Heart right ventricle (tissue), 16 donors: ENCODE measurements around the gene SNRNP25. TPM values are rescaled to one million over a fixed set of nuclear protein-coding genes. Genes with fewer than 3 reads are reported as not detected.
A peak's percentile ranks its signal among the peaks of the same experiment; 100 is the strongest.

ENCODE experiments used
- ATAC-seq, 8 donors: fragments of 200-7000 bp; cut with Tn5 transposase; one replicate each; pipeline ENCODE4 v1.9.1; 2020; ENCODE audit warnings: mild to moderate bottlenecking in 8 of 8, moderate library complexity in 8 of 8, moderate number of reproducible peaks in 1 of 8
- DNase-seq, 2 donors: peaks; one replicate each; pipeline ENCODE4 v3.0.0-alpha.2; 2020
- H3K27ac ChIP-seq, 10 donors: fragments of 200-600 bp; sonication (generic) in 2 of 10; one replicate each; pipeline versions ENCODE4 v1.5.0 to v1.8.0; 2020 to 2022; ENCODE audit warnings: mild to moderate bottlenecking in 3 of 10
- H3K27me3 ChIP-seq, 7 donors: fragments of 200-600 bp; one replicate each; pipeline ENCODE4 v1.8.0; 2021 to 2022; ENCODE audit warnings: mild to moderate bottlenecking in 2 of 7
- H3K36me3 ChIP-seq, 9 donors: fragments of 200-600 bp; sonication (generic) in 1 of 9; one replicate each; pipeline versions ENCODE4 v1.5.0 to v1.8.0; 2020 to 2022; ENCODE audit warnings: mild to moderate bottlenecking in 2 of 9
- H3K4me1 ChIP-seq, 9 donors: fragments of 200-600 bp; sonication (generic) in 1 of 9; one replicate each; pipeline versions ENCODE4 v1.5.0 to v1.8.0; 2020 to 2022; ENCODE audit warnings: mild to moderate bottlenecking in 4 of 9
- H3K4me3 ChIP-seq, 10 donors: fragments of 200-600 bp; sonication (generic) in 2 of 10; one replicate each; pipeline versions ENCODE4 v1.5.0 to v1.8.0; 2020 to 2022; ENCODE audit warnings: mild to moderate bottlenecking in 7 of 10, moderate library complexity in 2 of 10
- H3K9me3 ChIP-seq, 11 donors: fragments of 200-600 bp in 10 of 11; sonication (generic) in 2 of 11; one replicate each; pipeline versions ENCODE4 v1.5.0 to v1.8.0; 2013 to 2022; ENCODE audit warnings: mild to moderate bottlenecking in 2 of 11, control low read depth in 1 of 11, moderate library complexity in 1 of 11
- WGBS, 2 donors: extraction: QIAGEN DNeasy Blood & Tissue Kit; methylation state at CpG; one replicate each; pipeline ENCODE4 v1.1.7; 2013; ENCODE audit warnings: inconsistent platforms in 1 of 2; 5-methylcytosine and 5-hydroxymethylcytosine counted together
- intact Hi-C, 10 donors: fragments of 100-400 bp; cut with DNase I; formaldehyde crosslinking; loops; one replicate each; pipeline versions ENCODE4 v1.11.1 to v1.14.2; 2022
- polyA plus RNA-seq, 2 donors: library from polyadenylated mRNA; stranded (reverse); fragments of 200-250 nt; gene quantifications; one replicate each; pipeline ENCODE4 v1.2.3, GENCODE V29; 2013
- total RNA-seq, 10 donors: library from RNA; stranded (reverse); fragmentation: NEBNext Ultra II Directional in 3 of 10; extraction: Animal tissue kit (Norgen Biotek cat#: 25700) in 3 of 10; gene quantifications; one replicate each; pipeline versions ENCODE4 v1.2.1 to v1.2.4, GENCODE V29; 2021 to 2023
- TF ChIP-seq, protein P1 (sequence below), 9 donors: fragments of 200-600 bp; sonication (generic) in 2 of 9; IDR thresholded peaks; one replicate each; pipeline versions ENCODE4 v1.5.0 to v1.8.0; 2021 to 2022; ENCODE audit warnings: antibody characterized with exemption in 9 of 9, mild to moderate bottlenecking in 5 of 9, moderate library complexity in 1 of 9
- donor health status: Arrhythmogenic right ventricular cardiomyopathy.
- donor health status: ischemic (EF 13 %, LVEDD 7.1; RV severe dilation, severe dysfunction).
- donor health status: healthy with polysubstance abuse.
- donor health status: DM: no; HTN: yes; CAD: no.
- donor health status: DM: no; HTN: no; CAD: no.
- donor health status: ischemic (EF 25% LVEDD 6.9; RV normal size, moderate dysfunction).
- donor health status: ischemic (EF 25% LVEDD 5.7; RV mildly dilated, moderate dysfunction).
- donor health status: healthy.
- donor health status: DM: yes; HTN: yes; CAD: no.
- donor health status: Ischemic cardiomyopathy.
- donor health status: ischemic (EF 35%, LVEDD 5.7; RV mildly dilated, moderate dysfunction).
- donor health status: nonischemic (EF 11% LVEDD 7.7; RV severe dilation, severe dysfunction).
- donor health status: DM: yes; HTN: yes; CAD: no.
- donor health status: PGD.
- donor health status: ischemic (EF 29% LVEDD 5.4; RV normal size, mild dysfunction).
- donor health status: nonischemic (EF 23%, LVEDD 6.1; RV moderate dilation, normal function).

SNRNP25 gene
- total and polyA plus RNA-seq, 12 donors: 45.6 to 109 (median 64.5) TPM

DNA sequence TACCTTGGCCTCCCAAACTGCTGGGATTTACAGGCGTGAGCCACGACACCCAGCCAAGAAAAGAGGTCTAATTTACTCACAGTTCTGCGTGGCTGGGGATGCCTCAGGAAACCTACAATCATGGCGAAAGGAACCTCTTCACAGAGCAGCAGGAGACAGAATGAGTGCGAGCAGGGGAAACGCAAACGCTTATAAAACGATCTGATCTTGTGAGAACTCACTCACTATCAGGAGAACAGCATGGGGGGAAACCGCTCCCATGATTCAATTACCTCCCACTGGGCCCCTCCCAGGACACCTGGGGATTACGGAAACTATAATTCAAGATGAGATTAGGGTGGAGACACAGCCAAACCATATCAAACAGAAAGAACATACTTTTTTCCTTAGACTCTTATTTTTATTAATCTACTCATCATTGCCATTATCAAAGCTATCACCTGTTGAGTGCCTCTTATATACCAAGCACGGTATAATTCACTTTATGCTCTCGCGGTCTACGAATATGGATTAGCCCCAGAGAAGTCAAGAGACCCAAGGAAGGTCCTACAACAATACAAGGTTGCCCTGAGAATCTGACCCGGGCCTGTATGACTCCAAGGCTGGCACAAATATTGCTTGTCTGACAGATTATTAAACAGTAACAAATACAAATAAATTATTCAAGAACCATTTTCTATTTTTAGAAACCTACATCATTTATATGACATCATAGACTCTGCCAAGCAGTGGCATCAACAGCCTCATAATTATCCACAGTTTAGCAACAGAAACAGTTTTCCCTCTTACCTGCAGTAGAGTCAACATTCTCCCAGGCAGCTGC is 2.6 kb upstream of the SNRNP25 start:
- no peak overlapping the region for H3K27ac ChIP-seq
- intact Hi-C loops: no loop called here
- ATAC-seq (no peak), DNase-seq (no peak)
- H3K36me3 ChIP-seq: peaks cover 0 to 56% (median 7%) of the 10 kb centered on the region in 9 donors
- TF ChIP-seq, protein P1, sequence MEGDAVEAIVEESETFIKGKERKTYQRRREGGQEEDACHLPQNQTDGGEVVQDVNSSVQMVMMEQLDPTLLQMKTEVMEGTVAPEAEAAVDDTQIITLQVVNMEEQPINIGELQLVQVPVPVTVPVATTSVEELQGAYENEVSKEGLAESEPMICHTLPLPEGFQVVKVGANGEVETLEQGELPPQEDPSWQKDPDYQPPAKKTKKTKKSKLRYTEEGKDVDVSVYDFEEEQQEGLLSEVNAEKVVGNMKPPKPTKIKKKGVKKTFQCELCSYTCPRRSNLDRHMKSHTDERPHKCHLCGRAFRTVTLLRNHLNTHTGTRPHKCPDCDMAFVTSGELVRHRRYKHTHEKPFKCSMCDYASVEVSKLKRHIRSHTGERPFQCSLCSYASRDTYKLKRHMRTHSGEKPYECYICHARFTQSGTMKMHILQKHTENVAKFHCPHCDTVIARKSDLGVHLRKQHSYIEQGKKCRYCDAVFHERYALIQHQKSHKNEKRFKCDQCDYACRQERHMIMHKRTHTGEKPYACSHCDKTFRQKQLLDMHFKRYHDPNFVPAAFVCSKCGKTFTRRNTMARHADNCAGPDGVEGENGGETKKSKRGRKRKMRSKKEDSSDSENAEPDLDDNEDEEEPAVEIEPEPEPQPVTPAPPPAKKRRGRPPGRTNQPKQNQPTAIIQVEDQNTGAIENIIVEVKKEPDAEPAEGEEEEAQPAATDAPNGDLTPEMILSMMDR (IDR thresholded peaks at IDR 0.05): no peak
- H3K9me3 ChIP-seq: no peaks in the 10 kb centered on the region
- peaks cover 0 to 29% (median 21%) of the 10 kb centered on the region in 9 donors for H3K4me1 ChIP-seq
- H3K4me3 ChIP-seq: no peak overlapping the region
- WGBS, 2 donors: 89 to 90% methylated on average over 15 of the region's 15 CpGs
- H3K27me3 ChIP-seq: no peaks in the 10 kb centered on the region

- ATAC-seq (no peak), DNase-seq (no peak)
- TF ChIP-seq, protein P1 (IDR thresholded peaks at IDR 0.05): no peak
- Histone ChIP-seq H3K36me3 (peaks cover 0 to 60% (median 26%) of the 10 kb centered on the region in 9 donors), H3K4me3 (peak overlapping the region; percentile 64 to 91 (median 81)), H3K4me1 (peaks cover 0 to 29% (median 21%) of the 10 kb centered on the region in 9 donors), H3K27ac (peak overlapping the region in 9 of 10 donors; percentile 56 to 84 (median 67)), H3K9me3 (no peaks in the 10 kb centered on the region), H3K27me3 (no peaks in the 10 kb centered on the region)
- 52 to 59% methylated on average over 12 of the region's 12 CpGs for WGBS, 2 donors
- intact Hi-C loops: no loop called here
These were observed 581 bp downstream of the SNRNP25 start for GRCh38 chr16:54237-54581.

GRCh38 chr16:55571-56136 is 2.0 kb downstream of the SNRNP25 start:
- H3K27ac ChIP-seq: no peak overlapping the region
- no peaks in the 10 kb centered on the region for H3K27me3 ChIP-seq
- DNase-seq: no peak
- 82 to 86% methylated on average over 11 of the region's 11 CpGs for WGBS, 2 donors
- ATAC-seq: no peak
- TF ChIP-seq, protein P1 (IDR thresholded peaks at IDR 0.05): no peak
- peaks cover 0 to 64% (median 31%) of the 10 kb centered on the region in 9 donors for H3K36me3 ChIP-seq
- H3K4me3 ChIP-seq: no peak overlapping the region
- no peaks in the 10 kb centered on the region for H3K9me3 ChIP-seq
- intact Hi-C loops: no loop called here
- H3K4me1 ChIP-seq: peaks cover 0 to 29% (median 21%) of the 10 kb centered on the region in 9 donors

DNA sequence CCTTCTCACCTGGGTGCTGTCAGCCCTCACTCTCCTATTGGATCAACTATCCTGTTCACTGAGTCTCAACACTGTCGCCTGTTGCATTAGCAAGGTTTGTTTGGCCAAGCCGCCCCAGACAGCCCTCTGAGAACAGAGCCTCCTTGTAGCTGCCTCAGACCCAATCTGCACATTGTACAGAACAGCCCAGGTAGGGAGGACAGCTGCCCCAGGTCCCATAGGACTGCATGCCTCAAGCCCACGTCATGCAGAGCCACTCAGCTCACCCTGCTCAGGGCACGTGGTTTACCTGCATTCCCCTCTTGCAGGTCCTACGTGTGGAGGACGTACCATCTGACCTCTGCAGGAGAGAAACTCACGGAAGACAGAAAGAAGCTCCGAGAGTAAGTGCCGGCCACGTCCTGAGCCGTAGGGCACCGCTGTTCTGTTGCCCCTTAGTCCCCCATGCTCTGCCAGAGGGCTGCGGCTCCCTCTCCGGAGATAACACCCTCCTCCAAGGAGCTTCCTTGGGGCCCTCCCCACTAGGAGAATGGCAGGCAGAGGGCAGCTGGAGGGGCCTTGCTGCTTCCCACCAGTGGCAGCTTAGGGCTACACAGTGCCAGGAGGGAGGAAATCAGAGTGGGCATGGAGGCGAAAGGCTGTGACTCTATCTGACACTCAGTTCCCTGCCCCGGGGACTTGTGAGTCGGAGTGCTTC is 2.8 kb downstream of the SNRNP25 start:
- no peak for DNase-seq
- Histone ChIP-seq H3K36me3 (peaks cover 0 to 64% (median 39%) of the 10 kb centered on the region in 9 donors), H3K4me1 (peaks cover 0 to 24% (median 17%) of the 10 kb centered on the region in 9 donors), H3K27ac (no peak overlapping the region), H3K9me3 (no peaks in the 10 kb centered on the region), H3K27me3 (no peaks in the 10 kb centered on the region), H3K4me3 (no peak overlapping the region)
- 86% methylated on average over 17 of the region's 17 CpGs for WGBS, 2 donors
- no peak for ATAC-seq
- intact Hi-C loops: no loop called here
- TF ChIP-seq, protein P1 (IDR thresholded peaks at IDR 0.05): no peak
